Right lobe of liver (tissue), 4 donors: Measurements from ENCODE around the gene POU3F3.

ENCODE experiments used
- CTCF ChIP-seq, 4 donors: fragments of 200-600 bp in 3 of 4; fragments of 450-650 bp in 1 of 4; IDR thresholded peaks; one replicate each; pipeline versions ENCODE4 v1.5.1 to v1.8.0; 2016 to 2022; ENCODE audit warnings: antibody characterized with exemption in 4 of 4, mild to moderate bottlenecking in 2 of 4
- POLR2A ChIP-seq: fragments of 450-650 bp; IDR thresholded peaks from one replicate; pipeline ENCODE4 v1.6.1; 2017; ENCODE audit warnings: antibody characterized with exemption, mild to moderate bottlenecking
- donor health status: DM: no; HTN: no; CAD: no.
- donor health status: DM: no; HTN: no; CAD: no.
- donor health status: DM: no; HTN: yes; CAD: no.

DNA sequence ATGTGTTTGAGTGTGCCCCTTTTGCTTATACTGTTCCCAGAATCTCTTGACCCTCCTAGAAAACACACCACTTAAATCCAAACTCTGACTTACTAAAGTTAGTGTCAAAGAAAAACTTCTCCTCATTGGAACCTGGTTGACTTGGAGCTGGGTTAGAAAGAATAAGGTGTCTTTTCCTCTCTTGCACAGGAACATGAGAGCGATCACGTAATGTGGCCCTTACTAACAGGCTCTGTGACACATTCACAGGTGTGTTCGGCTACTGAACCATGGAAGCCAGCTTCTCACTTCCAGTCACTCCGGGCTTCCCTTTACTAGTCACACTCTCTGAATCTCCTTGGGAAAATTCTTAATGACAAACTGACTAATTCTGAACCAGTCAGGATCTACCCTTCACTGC, 5.4 kb upstream of the POU3F3 start:
- TF ChIP-seq CTCF (IDR thresholded peaks at IDR 0.05), result no peak
- no peak for TF ChIP-seq POLR2A
